DOHH2 (cell line): ENCODE data around the gene LGALS7.
"Not testable (repeated sequence)": the region's sequence is repeated elsewhere in the genome, so short reads cannot be mapped to it uniquely, and the experiment has no call there.

ENCODE experiments used
- CTCF ChIP-seq: fragments of 200-600 bp; sonication (generic); IDR thresholded peaks from one replicate; pipeline ENCODE4 v1.5.1; 2014; ENCODE audit warnings: antibody characterized with exemption, mild to moderate bottlenecking, low read depth, low read length; ENCODE audit not compliant: poor library complexity, severe bottlenecking
- EZH2phosphoT487 ChIP-seq: fragments of 200-600 bp; sonication (generic); IDR thresholded peaks from 2 replicates; pipeline ENCODE4 v1.6.1; 2017; ENCODE audit warnings: borderline replicate concordance, mild to moderate bottlenecking, antibody characterized with exemption, low read length, moderate library complexity, mixed read lengths

GRCh38 chr19:38786061-38786460 lies 12.7 kb upstream of the LGALS7 start:
- TF ChIP-seq CTCF, EZH2phosphoT487: not testable (repeated sequence)
